NCI-H146 treated with DMSO at 0.1 percent for 48 hours (cell line): ENCODE data around the gene SRRD.
A peak's percentile ranks its signal among the peaks of the same experiment; 100 is the strongest.

ENCODE experiments used
- DNase-seq: peaks from one replicate; lab custom pipeline; 2025; ENCODE audit not compliant: unreplicated experiment; lab: John Stamatoyannopoulos, UW

The SRRD gene

GRCh38 chr22:26481112-26481693, 2.5 kb upstream of the SRRD start:
- DNase-seq = no peak

GRCh38 chr22:26481694-26482093, 2.0 kb upstream of the SRRD start:
- no peak for DNase-seq

GRCh38 chr22:26482161-26482560, 1.5 kb upstream of the SRRD start:
- DNase-seq = no peak

- no peak for DNase-seq
Observed at GRCh38 chr22:26483043-26483438, 636 bp upstream of the SRRD start.

GRCh38 chr22:26484360-26484706, 656 bp downstream of the SRRD start:
- no peak for DNase-seq

- DNase-seq = no peak
Observed at GRCh38 chr22:26485013-26485412, 1.3 kb downstream of the SRRD start.

GRCh38 chr22:26485806-26486390, 2.2 kb downstream of the SRRD start:
- no peak for DNase-seq

GRCh38 chr22:26486394-26486793, 2.7 kb downstream of the SRRD start:
- DNase-seq = no peak

- DNase-seq = no peak
Observed at GRCh38 chr22:26487996-26488395, 4.3 kb downstream of the SRRD start.

- DNase-seq = no peak
Observed at GRCh38 chr22:26489447-26490036, 5.9 kb downstream of the SRRD start.

- no peak for DNase-seq
Observed at GRCh38 chr22:26492220-26492619, 8.5 kb downstream of the SRRD start.

GRCh38 chr22:26494506-26494905, 10.8 kb downstream of the SRRD start:
- DNase-seq = no peak

GRCh38 chr22:26496456-26496855, 12.8 kb downstream of the SRRD start:
- no peak for DNase-seq

- no peak for DNase-seq
Observed at GRCh38 chr22:26499188-26499703, 15.6 kb downstream of the SRRD start.

GRCh38 chr22:26501996-26502395, 18.3 kb downstream of the SRRD start:
- DNase-seq = no peak

GRCh38 chr22:26502688-26503561, 19.2 kb downstream of the SRRD start:
- no peak for DNase-seq

- no peak for DNase-seq
Observed at GRCh38 chr22:26503758-26504157, 20.1 kb downstream of the SRRD start.

- no peak for DNase-seq
Observed at GRCh38 chr22:26508148-26508547, 24.5 kb downstream of the SRRD start.

- peak; percentile 47 for DNase-seq
Observed at GRCh38 chr22:26512149-26512793, 28.6 kb downstream of the SRRD start, which contains the start of gene TFIP11. TFIP11 (minus strand) TSS chr22:26512473; CDS start chr22:26510272, 2,201 bp downstream.

GRCh38 chr22:26513838-26514237, 30.2 kb downstream of the SRRD start:
- no peak for DNase-seq
